HG03378 (cell line): Measurements from ENCODE around the gene ELMOD3.
"Not testable (repeated sequence)": the region's sequence is repeated elsewhere in the genome, so short reads cannot be mapped to it uniquely, and the experiment has no call there.

Source experiments
- ATAC-seq: cut with Tn5 transposase; IDR thresholded peaks from one replicate; pipeline ENCODE4 v1.9.1; 2021; ENCODE audit warnings: mild to moderate bottlenecking, moderate library complexity; ENCODE audit not compliant: unreplicated experiment

ELMOD3 gene

GRCh38 chr2:85354286-85355072, at the start of gene ELMOD3, which contains the start of gene RETSAT:
Gene ELMOD3, plus strand, starts transcription at chr2:85354769. Its CDS starts 2,430 bp downstream, at chr2:85357199.
Gene RETSAT, minus strand, starts transcription at chr2:85354528. Its CDS starts 21 bp downstream, at chr2:85354507.
- peak; percentile 90 for ATAC-seq

- ATAC-seq, result no peak
Measured at GRCh38 chr2:85307527-85307897, 47.1 kb upstream of the ELMOD3 start.

- no peak for ATAC-seq
Measured at GRCh38 chr2:85308201-85308600, 46.4 kb upstream of the ELMOD3 start.

- ATAC-seq, result no peak
Measured at GRCh38 chr2:85308896-85309555, 45.5 kb upstream of the ELMOD3 start.

- ATAC-seq, result no peak
Measured at GRCh38 chr2:85309699-85310321, 44.8 kb upstream of the ELMOD3 start.

- peak; percentile 45 for ATAC-seq
Measured at GRCh38 chr2:85310330-85310729, 44.2 kb upstream of the ELMOD3 start.

GRCh38 chr2:85312404-85312803, 42.2 kb upstream of the ELMOD3 start:
- no peak for ATAC-seq

- no peak for ATAC-seq
Measured at GRCh38 chr2:85314884-85315242, 39.7 kb upstream of the ELMOD3 start.

GRCh38 chr2:85315921-85316320, 38.6 kb upstream of the ELMOD3 start:
- not testable (repeated sequence) for ATAC-seq

- no peak for ATAC-seq
Measured at GRCh38 chr2:85318222-85319074, 36.1 kb upstream of the ELMOD3 start.

- ATAC-seq, result no peak
Measured at GRCh38 chr2:85319796-85320195, 34.8 kb upstream of the ELMOD3 start.

- no peak for ATAC-seq
Measured at GRCh38 chr2:85323351-85323987, 31.1 kb upstream of the ELMOD3 start.

- ATAC-seq, result not testable (repeated sequence)
Measured at GRCh38 chr2:85323988-85324367, 30.6 kb upstream of the ELMOD3 start.

GRCh38 chr2:85324639-85325465, 29.7 kb upstream of the ELMOD3 start:
- ATAC-seq, result no peak

- no peak for ATAC-seq
Measured at GRCh38 chr2:85325466-85325811, 29.1 kb upstream of the ELMOD3 start.

GRCh38 chr2:85326406-85327159, 28.0 kb upstream of the ELMOD3 start:
- peak; percentile 41 for ATAC-seq

GRCh38 chr2:85327160-85327821, 27.3 kb upstream of the ELMOD3 start:
- no peak for ATAC-seq

GRCh38 chr2:85327822-85328617, 26.5 kb upstream of the ELMOD3 start, which contains the start of gene TGOLN2:
Gene TGOLN2, minus strand, starts transcription at chr2:85327989. Its CDS starts 27 bp downstream, at chr2:85327962.
- peak; percentile 71 for ATAC-seq
